Fibroblast of skin of back (primary cell): ENCODE data around the gene CDKL5.
A peak's percentile ranks its signal among the peaks of the same experiment; 100 is the strongest.
"Not testable (repeated sequence)": the region's sequence is repeated elsewhere in the genome, so short reads cannot be mapped to it uniquely, and the experiment has no call there.

Source experiments
- DNase-seq: peaks from one replicate; pipeline ENCODE4 v3.0.0-alpha.2; 2013

CDKL5 gene

GRCh38 chrX:18575744-18576143 lies 150.3 kb downstream of the CDKL5 start:
- DNase-seq = no peak

- DNase-seq = no peak
Observed at GRCh38 chrX:18577400-18577799, 152.0 kb downstream of the CDKL5 start.

GRCh38 chrX:18578546-18578945 lies 153.1 kb downstream of the CDKL5 start:
- DNase-seq = no peak

- DNase-seq = no peak
Observed at GRCh38 chrX:18579495-18579894, 154.1 kb downstream of the CDKL5 start.

GRCh38 chrX:18582910-18583493 lies 157.6 kb downstream of the CDKL5 start:
- DNase-seq = peak; percentile 29

- DNase-seq = not testable (repeated sequence)
Observed at GRCh38 chrX:18589292-18589691, 163.9 kb downstream of the CDKL5 start.

GRCh38 chrX:18591834-18592233 lies 166.4 kb downstream of the CDKL5 start:
- no peak for DNase-seq

- DNase-seq = no peak
Observed at GRCh38 chrX:18594079-18594478, 168.7 kb downstream of the CDKL5 start.

GRCh38 chrX:18596096-18596495 lies 170.7 kb downstream of the CDKL5 start:
- DNase-seq = no peak

- no peak for DNase-seq
Observed at GRCh38 chrX:18598413-18598812, 173.0 kb downstream of the CDKL5 start.

- peak; percentile 11 for DNase-seq
Observed at GRCh38 chrX:18607966-18608365, 182.6 kb downstream of the CDKL5 start.

- DNase-seq = no peak
Observed at GRCh38 chrX:18613930-18614639, 188.7 kb downstream of the CDKL5 start.

GRCh38 chrX:18616688-18617406 lies 191.4 kb downstream of the CDKL5 start:
- no peak for DNase-seq

- DNase-seq = peak; percentile 82
Observed at GRCh38 chrX:18617407-18617750, 192.0 kb downstream of the CDKL5 start.

GRCh38 chrX:18619288-18619687 lies 193.9 kb downstream of the CDKL5 start:
- DNase-seq = no peak

- DNase-seq = no peak
Observed at GRCh38 chrX:18620349-18620748, 194.9 kb downstream of the CDKL5 start.

GRCh38 chrX:18624599-18624998 lies 199.2 kb downstream of the CDKL5 start:
- DNase-seq = no peak

GRCh38 chrX:18630934-18631333 lies 205.5 kb downstream of the CDKL5 start:
- no peak for DNase-seq

GRCh38 chrX:18638398-18638797 lies 213.0 kb downstream of the CDKL5 start:
- DNase-seq = no peak

GRCh38 chrX:18639280-18639679 lies 213.9 kb downstream of the CDKL5 start:
- DNase-seq = no peak

- DNase-seq = no peak
Observed at GRCh38 chrX:18640686-18641085, 215.3 kb downstream of the CDKL5 start.

- no peak for DNase-seq
Observed at GRCh38 chrX:18643243-18643642, 217.8 kb downstream of the CDKL5 start.

- no peak for DNase-seq
Observed at GRCh38 chrX:18643853-18644252, 218.4 kb downstream of the CDKL5 start.

- DNase-seq = no peak
Observed at GRCh38 chrX:18647621-18648020, 222.2 kb downstream of the CDKL5 start.
